Esophagus (tissue), 2 donors: ENCODE data around the gene CILP2. TPM values are rescaled to one million over a fixed set of nuclear protein-coding genes. Genes with fewer than 3 reads are reported as not detected.
A peak's percentile ranks its signal among the peaks of the same experiment; 100 is the strongest.

Experiments used
- H3K27ac ChIP-seq, 2 donors: one replicate each; pipeline ENCODE4 v1.5.1; 2013; ENCODE audit warnings: low read depth in 2 of 2, mild to moderate bottlenecking in 2 of 2, inconsistent platforms in 1 of 2, low read length in 1 of 2, moderate library complexity in 1 of 2
- H3K27me3 ChIP-seq, 2 donors: one replicate each; pipeline ENCODE4 v1.6.1; 2013; ENCODE audit warnings: low read length in 2 of 2, control low read depth in 1 of 2, mild to moderate bottlenecking in 1 of 2; ENCODE audit not compliant: insufficient read depth in 2 of 2, control insufficient read depth in 1 of 2
- H3K36me3 ChIP-seq, 2 donors: one replicate each; pipeline ENCODE4 v1.6.1; 2013; ENCODE audit warnings: low read length in 1 of 2; ENCODE audit not compliant: control insufficient read depth in 2 of 2, insufficient read depth in 2 of 2
- H3K4me1 ChIP-seq, 2 donors: one replicate each; pipeline ENCODE4 v1.6.1; 2013; ENCODE audit warnings: low read length in 1 of 2; ENCODE audit not compliant: control insufficient read depth in 2 of 2, insufficient read depth in 2 of 2
- H3K4me3 ChIP-seq, 2 donors: one replicate each; pipeline ENCODE4 v1.5.1; 2013; ENCODE audit warnings: low read length in 2 of 2, mild to moderate bottlenecking in 2 of 2, low read depth in 1 of 2, moderate library complexity in 1 of 2
- H3K9me3 ChIP-seq, 2 donors: one replicate each; pipeline ENCODE4 v1.6.1; 2013; ENCODE audit warnings: mild to moderate bottlenecking in 2 of 2, low read depth in 1 of 2, low read length in 1 of 2, moderate library complexity in 1 of 2; ENCODE audit not compliant: control insufficient read depth in 2 of 2, insufficient read depth in 1 of 2
- WGBS, 2 donors: extraction: QIAGEN DNeasy Blood & Tissue Kit; methylation state at CpG; one replicate each; pipeline ENCODE4 v1.1.7; 2013; 5-methylcytosine and 5-hydroxymethylcytosine counted together
- polyA plus RNA-seq, 2 donors: library from polyadenylated mRNA; stranded (reverse); fragments of 200-250 nt; gene quantifications; one replicate each; pipeline ENCODE4 v1.2.3, GENCODE V29; 2013
- donor health status: healthy with polysubstance abuse.
- donor health status: Bipolar disorder and iron deficiency.

Gene CILP2
- polyA plus RNA-seq, 2 donors: 0.01 to 0.02 TPM

GRCh38 chr19:19594381-19594780 lies 56.3 kb downstream of the CILP2 start:
- no peaks in the 10 kb centered on the region for H3K27me3 ChIP-seq
- H3K4me3 ChIP-seq: no peak overlapping the region
- WGBS, 2 donors: 80 to 90% methylated on average over 4 of the region's 4 CpGs
- H3K9me3 ChIP-seq: no peaks in the 10 kb centered on the region
- H3K4me1 ChIP-seq: peaks cover 4 to 5% of the 10 kb centered on the region in 2 donors
- H3K36me3 ChIP-seq: no peaks in the 10 kb centered on the region
- H3K27ac ChIP-seq: no peak overlapping the region

- H3K36me3 ChIP-seq: no peaks in the 10 kb centered on the region
- H3K27me3 ChIP-seq: no peaks in the 10 kb centered on the region
- H3K4me1 ChIP-seq: peaks cover 4 to 5% of the 10 kb centered on the region in 2 donors
- H3K27ac ChIP-seq: peak overlapping the region in 1 of 2 donors; percentile 69
- H3K4me3 ChIP-seq: no peak overlapping the region
- H3K9me3 ChIP-seq: no peaks in the 10 kb centered on the region
- WGBS, 2 donors: 42 to 47% methylated on average over 8 of the region's 8 CpGs
These were observed 57.2 kb downstream of the CILP2 start for GRCh38 chr19:19595171-19595701.

Other genes starting within 250 kb of the CILP2 start
- 10 to 100 TPM; 27.8 to 42.6 TPM for gene SUGP1, start 217.8 kb upstream of the CILP2 start, polyA plus RNA-seq
- 10 to 100 TPM; 19.6 to 35.6 TPM for gene MAU2, start 217.4 kb upstream of the CILP2 start, polyA plus RNA-seq
- gene GATAD2A, start 132.6 kb upstream of the CILP2 start, polyA plus RNA-seq: 10 to 100 TPM; 13.9 to 21.0 TPM
- 1 to 10 TPM; 1.0 to 1.2 TPM for gene TSSK6, start 22.7 kb upstream of the CILP2 start, polyA plus RNA-seq
- gene NDUFA13, start 22.0 kb upstream of the CILP2 start, polyA plus RNA-seq: 100 to 1,000 TPM; 273 to 353 TPM
- 1 to 10 TPM; 1.6 to 7.3 TPM for gene YJEFN3, start 9.4 kb upstream of the CILP2 start, polyA plus RNA-seq
- 1 to 10 TPM; 1.4 to 3.9 TPM for gene PBX4, start 80.4 kb downstream of the CILP2 start, polyA plus RNA-seq
- gene LPAR2, start 90.0 kb downstream of the CILP2 start, polyA plus RNA-seq: 10 to 100 TPM in 1 of 2 donors, 1 to 10 TPM in 1; 8.3 to 10.3 TPM
- 10 to 100 TPM in 1 of 2 donors, 1 to 10 TPM in 1; 6.3 to 10.5 TPM for gene GMIP, start 105.4 kb downstream of the CILP2 start, polyA plus RNA-seq
- 10 to 100 TPM; 29.2 to 39.8 TPM for gene ATP13A1, start 125.4 kb downstream of the CILP2 start, polyA plus RNA-seq
- 10 to 100 TPM; 10.4 to 12.2 TPM for gene ZNF101, start 130.6 kb downstream of the CILP2 start, polyA plus RNA-seq
- 1 to 10 TPM; 2.2 to 2.3 TPM for gene ZNF14, start 194.8 kb downstream of the CILP2 start, polyA plus RNA-seq